DOHH2 (cell line): ENCODE measurements around the gene LRRC3.
A peak's percentile ranks its signal among the peaks of the same experiment; 100 is the strongest.

Experiments used
- H3F3A ChIP-seq: fragments of 200-600 bp; sonication (generic), shearing (Covaris generic); 2 replicates; pipeline ENCODE4 v1.6.0; 2016; ENCODE audit warnings: antibody characterized with exemption, mild to moderate bottlenecking; ENCODE audit not compliant: control insufficient read depth, insufficient read depth
- H3K27ac ChIP-seq: fragments of 200-600 bp; sonication (generic); 2 replicates; pipeline ENCODE4 v1.5.1; 2014; ENCODE audit warnings: low read depth, mild to moderate bottlenecking, low read length, moderate library complexity
- H3K27me3 ChIP-seq: fragments of 200-600 bp; sonication (generic); 2 replicates; pipeline ENCODE4 v1.6.1; 2014; ENCODE audit warnings: mild to moderate bottlenecking, low read length, mixed read lengths; ENCODE audit not compliant: control insufficient read depth
- H3K36me3 ChIP-seq: fragments of 200-600 bp; sonication (generic); 2 replicates; pipeline ENCODE4 v1.6.1; 2014; ENCODE audit warnings: mild to moderate bottlenecking, low read length, moderate library complexity, mixed read lengths; ENCODE audit not compliant: control insufficient read depth
- H3K4me1 ChIP-seq: fragments of 200-600 bp; sonication (generic); 2 replicates; pipeline ENCODE4 v1.6.1; 2014; ENCODE audit warnings: mild to moderate bottlenecking, low read length, mixed read lengths; ENCODE audit not compliant: control insufficient read depth
- H3K4me2 ChIP-seq: fragments of 200-600 bp; sonication (generic); 2 replicates; pipeline ENCODE4 v1.6.0; 2014; ENCODE audit warnings: mild to moderate bottlenecking, low read length, moderate library complexity
- H3K4me3 ChIP-seq: fragments of 200-600 bp; sonication (generic); 2 replicates; pipeline ENCODE4 v1.5.1; 2014; ENCODE audit warnings: mild to moderate bottlenecking, low read length, mixed read lengths
- H3K79me2 ChIP-seq: fragments of 200-600 bp; sonication (generic); 2 replicates; pipeline ENCODE4 v1.6.1; 2014; ENCODE audit warnings: mild to moderate bottlenecking, low read length, mixed read lengths; ENCODE audit not compliant: control insufficient read depth
- H3K9me2 ChIP-seq: fragments of 200-600 bp; sonication (generic); replicated peaks from 2 replicates; pipeline ENCODE4 v1.6.1; 2014; ENCODE audit warnings: mild to moderate bottlenecking, low read length, mixed read lengths; ENCODE audit not compliant: control insufficient read depth
- H3K9me3 ChIP-seq: fragments of 200-600 bp; sonication (generic); 2 replicates; pipeline ENCODE4 v1.6.1; 2014; ENCODE audit warnings: antibody characterized with exemption, low read length, mixed read lengths; ENCODE audit not compliant: control insufficient read depth, insufficient read depth
- H4K20me1 ChIP-seq: fragments of 200-600 bp; sonication (generic); 2 replicates; pipeline ENCODE4 v1.6.0; 2014; ENCODE audit warnings: low read depth, mild to moderate bottlenecking, antibody characterized with exemption, low read length, moderate library complexity; ENCODE audit not compliant: control insufficient read depth, insufficient read depth
- EZH2phosphoT487 ChIP-seq: fragments of 200-600 bp; sonication (generic); IDR thresholded peaks from 2 replicates; pipeline ENCODE4 v1.6.1; 2017; ENCODE audit warnings: borderline replicate concordance, mild to moderate bottlenecking, antibody characterized with exemption, low read length, moderate library complexity, mixed read lengths
- TF ChIP-seq, protein P1 (sequence below): fragments of 200-600 bp; sonication (generic); IDR thresholded peaks from one replicate; pipeline ENCODE4 v1.5.1; 2014; ENCODE audit warnings: antibody characterized with exemption, mild to moderate bottlenecking, low read depth, low read length; ENCODE audit not compliant: poor library complexity, severe bottlenecking

Gene LRRC3

DNA sequence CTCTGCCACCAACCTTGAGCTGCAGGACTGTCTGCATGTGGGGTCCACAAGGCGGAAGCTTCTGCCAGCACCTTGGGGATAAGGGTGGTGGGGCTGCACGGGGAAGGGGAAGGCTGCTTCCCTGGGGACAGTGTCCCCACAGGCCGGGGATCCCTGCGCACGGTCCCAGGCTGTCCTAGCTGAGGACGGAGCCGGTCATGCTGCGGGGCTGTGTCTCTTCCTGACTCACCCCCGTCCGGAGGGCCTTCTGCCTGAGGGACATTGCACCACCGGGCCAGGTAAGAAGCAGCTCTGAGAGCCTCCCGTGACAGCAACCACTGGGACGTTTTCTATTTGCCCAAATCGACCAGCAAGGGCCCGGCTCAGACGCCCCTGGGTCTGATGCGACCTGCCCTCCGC lies 54.8 kb downstream of the LRRC3 start:
- no peaks in the 10 kb centered on the region for H4K20me1 ChIP-seq
- no peaks in the 10 kb centered on the region for H3K36me3 ChIP-seq
- peak overlapping the region; percentile 41 for H3K4me2 ChIP-seq
- no peaks in the 10 kb centered on the region for H3K4me1 ChIP-seq
- H3K79me2 ChIP-seq: no peaks in the 10 kb centered on the region
- no peaks in the 10 kb centered on the region for H3K9me2 ChIP-seq
- H3K27ac ChIP-seq: no peak overlapping the region
- H3F3A ChIP-seq: no peaks in the 10 kb centered on the region
- no peak for TF ChIP-seq EZH2phosphoT487
- TF ChIP-seq, protein P1, sequence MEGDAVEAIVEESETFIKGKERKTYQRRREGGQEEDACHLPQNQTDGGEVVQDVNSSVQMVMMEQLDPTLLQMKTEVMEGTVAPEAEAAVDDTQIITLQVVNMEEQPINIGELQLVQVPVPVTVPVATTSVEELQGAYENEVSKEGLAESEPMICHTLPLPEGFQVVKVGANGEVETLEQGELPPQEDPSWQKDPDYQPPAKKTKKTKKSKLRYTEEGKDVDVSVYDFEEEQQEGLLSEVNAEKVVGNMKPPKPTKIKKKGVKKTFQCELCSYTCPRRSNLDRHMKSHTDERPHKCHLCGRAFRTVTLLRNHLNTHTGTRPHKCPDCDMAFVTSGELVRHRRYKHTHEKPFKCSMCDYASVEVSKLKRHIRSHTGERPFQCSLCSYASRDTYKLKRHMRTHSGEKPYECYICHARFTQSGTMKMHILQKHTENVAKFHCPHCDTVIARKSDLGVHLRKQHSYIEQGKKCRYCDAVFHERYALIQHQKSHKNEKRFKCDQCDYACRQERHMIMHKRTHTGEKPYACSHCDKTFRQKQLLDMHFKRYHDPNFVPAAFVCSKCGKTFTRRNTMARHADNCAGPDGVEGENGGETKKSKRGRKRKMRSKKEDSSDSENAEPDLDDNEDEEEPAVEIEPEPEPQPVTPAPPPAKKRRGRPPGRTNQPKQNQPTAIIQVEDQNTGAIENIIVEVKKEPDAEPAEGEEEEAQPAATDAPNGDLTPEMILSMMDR: no peak
- no peaks in the 10 kb centered on the region for H3K9me3 ChIP-seq
- H3K27me3 ChIP-seq: no peaks in the 10 kb centered on the region
- no peak overlapping the region for H3K4me3 ChIP-seq

DNA sequence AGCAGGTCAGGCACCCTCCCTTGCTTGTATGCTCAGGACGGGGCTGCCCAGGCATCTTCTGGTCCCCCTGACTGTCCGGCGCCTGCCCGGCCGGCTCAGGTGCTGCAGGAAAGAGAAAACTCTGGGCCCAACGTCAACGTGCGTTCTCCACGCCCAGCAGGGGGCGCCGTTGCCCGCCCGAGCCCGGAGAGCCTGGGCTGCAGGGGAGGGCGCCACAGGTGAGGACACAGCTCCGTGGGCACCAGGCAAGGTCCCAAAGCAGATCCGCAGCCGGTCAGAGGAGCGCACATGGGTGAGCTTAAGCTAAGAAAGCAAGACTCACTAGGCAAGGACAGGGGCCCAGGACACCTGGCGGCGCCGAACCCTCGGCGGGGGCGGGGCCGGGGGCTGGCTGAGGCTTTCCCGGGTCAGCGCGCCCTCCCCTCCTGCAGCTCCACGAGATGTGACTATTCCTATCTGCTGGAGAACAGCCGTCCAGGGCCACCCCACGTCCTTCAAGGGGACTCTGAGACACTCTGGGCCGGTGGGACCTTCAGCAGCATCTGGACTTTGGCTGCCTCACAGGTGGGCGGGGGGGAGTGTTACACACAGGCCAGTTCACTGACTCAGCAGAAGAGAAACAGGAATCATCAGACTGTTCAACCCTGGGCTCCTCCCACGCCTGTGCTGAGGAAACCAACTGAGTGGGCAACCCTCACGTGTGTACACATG lies 55.4 kb downstream of the LRRC3 start:
- H4K20me1 ChIP-seq: no peaks in the 10 kb centered on the region
- no peaks in the 10 kb centered on the region for H3F3A ChIP-seq
- no peaks in the 10 kb centered on the region for H3K4me1 ChIP-seq
- H3K4me2 ChIP-seq: peak overlapping the region; percentile 41
- H3K79me2 ChIP-seq: no peaks in the 10 kb centered on the region
- H3K4me3 ChIP-seq: no peak overlapping the region
- no peaks in the 10 kb centered on the region for H3K27me3 ChIP-seq
- no peaks in the 10 kb centered on the region for H3K9me3 ChIP-seq
- H3K36me3 ChIP-seq: no peaks in the 10 kb centered on the region
- TF ChIP-seq EZH2phosphoT487: no peak
- TF ChIP-seq, protein P1: peak; percentile 93
- H3K9me2 ChIP-seq: no peaks in the 10 kb centered on the region
- H3K27ac ChIP-seq: no peak overlapping the region

DNA sequence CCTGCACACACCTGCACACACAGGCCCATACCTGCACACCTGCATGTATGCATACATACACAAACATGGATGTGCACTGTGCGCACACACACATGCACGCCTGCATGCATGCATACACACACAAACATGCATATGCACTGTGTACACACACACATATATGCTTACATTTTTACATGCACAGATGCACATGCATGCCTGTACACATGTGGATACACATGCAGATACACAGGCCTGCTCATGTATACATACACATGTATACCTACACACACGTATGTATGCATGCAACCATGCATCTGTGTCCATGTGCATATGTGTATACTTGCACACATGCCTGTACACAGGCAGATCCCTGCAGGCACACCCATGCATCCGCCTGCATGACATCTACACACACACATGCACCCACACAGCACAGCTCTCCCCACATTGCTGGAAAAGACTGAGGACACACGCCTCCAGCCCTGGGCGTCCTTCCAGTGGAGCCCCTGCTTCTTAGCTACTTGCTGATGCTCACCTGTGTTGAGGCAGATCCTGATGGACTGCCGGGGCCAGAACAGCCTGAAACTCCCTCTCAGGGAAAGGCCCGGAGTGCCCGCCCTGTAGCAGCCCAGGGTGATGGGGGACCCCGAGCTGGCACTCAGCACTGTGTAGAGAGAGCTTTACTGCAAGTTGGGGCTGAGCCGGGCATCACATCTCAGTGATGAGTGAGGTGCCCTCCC lies 56.1 kb downstream of the LRRC3 start:
- Histone ChIP-seq H3K9me2 (no peaks in the 10 kb centered on the region), H3K4me1 (no peaks in the 10 kb centered on the region), H3K79me2 (no peaks in the 10 kb centered on the region), H3K36me3 (no peaks in the 10 kb centered on the region), H4K20me1 (no peaks in the 10 kb centered on the region), H3K27me3 (no peaks in the 10 kb centered on the region), H3K4me2 (no peak overlapping the region), H3K9me3 (no peaks in the 10 kb centered on the region), H3K27ac (no peak overlapping the region), H3K4me3 (no peak overlapping the region), H3F3A (no peaks in the 10 kb centered on the region)
- TF ChIP-seq EZH2phosphoT487: no peak
